GM18907 (cell line): ENCODE data around the gene IGHMBP2.

Experiments
- ATAC-seq: cut with Tn5 transposase; IDR thresholded peaks from one replicate; pipeline ENCODE4 v1.9.1; 2021; ENCODE audit warnings: mild to moderate bottlenecking, moderate library complexity; ENCODE audit not compliant: unreplicated experiment

Gene IGHMBP2

GRCh38 chr11:68925611-68926010 is 21.9 kb downstream of the IGHMBP2 start:
- no peak for ATAC-seq

- no peak for ATAC-seq
These were observed 23.8 kb downstream of the IGHMBP2 start for GRCh38 chr11:68927280-68928135.

DNA sequence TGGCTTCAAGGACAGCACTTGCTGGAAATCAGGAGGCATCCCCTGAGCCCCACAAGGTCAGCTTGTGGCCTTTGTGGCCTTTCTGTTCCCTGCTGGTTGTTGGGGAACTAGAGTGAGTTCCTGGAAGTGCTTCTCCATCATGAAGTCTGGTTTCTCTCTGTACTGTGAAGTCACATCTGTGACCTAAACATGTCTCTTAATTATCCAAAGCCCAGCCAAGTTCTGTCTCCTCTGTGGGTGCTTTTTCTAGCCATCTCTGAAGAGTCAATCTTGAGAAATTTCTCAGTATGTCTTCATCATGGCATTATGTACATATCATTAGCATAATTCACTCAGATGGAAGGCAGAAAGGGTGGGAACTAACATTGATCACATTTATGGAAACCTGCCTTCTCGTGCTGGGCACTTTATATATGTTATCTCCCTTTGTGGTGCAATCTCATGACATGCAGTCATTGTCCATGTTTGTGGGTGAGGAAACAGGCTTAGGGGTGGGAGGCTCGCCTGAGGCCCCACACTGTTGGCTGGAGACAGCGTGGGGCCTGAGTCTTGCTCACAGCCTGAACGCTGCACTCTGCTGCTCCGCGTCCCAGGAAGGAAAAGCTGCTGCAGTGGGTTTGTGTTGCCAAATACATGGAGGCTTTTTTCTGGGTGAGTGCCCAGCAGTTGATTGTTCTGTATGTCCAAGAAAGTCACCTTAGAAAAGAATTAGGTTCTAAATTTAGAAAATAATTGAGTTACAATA is 24.6 kb downstream of the IGHMBP2 start:
- ATAC-seq = no peak

GRCh38 chr11:68929135-68929534 is 25.4 kb downstream of the IGHMBP2 start:
- no peak for ATAC-seq

GRCh38 chr11:68929706-68930570 is 26.2 kb downstream of the IGHMBP2 start:
- ATAC-seq = no peak

- no peak for ATAC-seq
These were observed 27.5 kb downstream of the IGHMBP2 start for GRCh38 chr11:68930991-68931855.

DNA sequence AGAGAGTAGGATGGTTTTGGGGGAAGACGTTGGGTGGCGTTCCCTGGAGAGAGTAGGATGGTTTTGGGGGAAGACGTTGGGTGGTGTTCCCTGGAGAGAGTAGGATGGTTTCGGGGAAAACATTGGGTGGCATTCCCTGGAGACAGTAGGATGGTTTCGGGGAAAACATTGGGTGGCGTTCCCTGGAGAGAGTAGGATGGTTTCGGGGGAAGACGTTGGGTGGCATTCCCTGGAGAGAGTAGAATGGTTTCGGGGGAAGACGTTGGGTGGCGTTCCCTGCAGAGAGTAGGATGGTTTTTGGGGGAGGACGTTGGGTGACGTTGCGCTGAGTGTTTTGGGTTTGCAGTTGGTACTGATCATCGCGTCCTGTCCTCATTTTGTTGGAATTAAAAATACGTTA is 28.2 kb downstream of the IGHMBP2 start:
- no peak for ATAC-seq

GRCh38 chr11:68932358-68932757 is 28.7 kb downstream of the IGHMBP2 start:
- no peak for ATAC-seq

GRCh38 chr11:68932933-68933577 is 29.4 kb downstream of the IGHMBP2 start:
- no peak for ATAC-seq

GRCh38 chr11:68933605-68934320 is 30.1 kb downstream of the IGHMBP2 start:
- no peak for ATAC-seq

- ATAC-seq = no peak
These were observed 30.6 kb downstream of the IGHMBP2 start for GRCh38 chr11:68934321-68934645.

- no peak for ATAC-seq
These were observed 31.0 kb downstream of the IGHMBP2 start for GRCh38 chr11:68934666-68935065.

DNA sequence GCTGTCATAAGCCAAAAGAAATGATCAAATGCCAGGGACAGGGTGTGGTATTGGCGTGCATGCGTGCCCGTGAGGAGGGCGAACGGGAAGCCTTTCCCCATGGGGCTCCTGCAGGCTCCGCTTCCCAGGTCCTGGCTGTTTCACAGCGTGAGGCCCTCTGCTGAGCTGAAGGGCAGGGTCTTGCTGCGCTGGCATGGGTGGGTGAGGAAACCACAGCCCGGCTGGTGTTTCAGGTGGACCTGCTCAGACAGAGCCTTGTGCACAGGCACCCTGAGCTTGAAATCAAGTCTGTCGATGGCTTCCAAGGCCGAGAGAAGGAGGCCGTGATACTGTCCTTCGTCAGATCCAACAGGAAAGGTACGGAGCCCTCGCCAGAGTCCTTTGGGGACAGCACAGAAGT is 31.4 kb downstream of the IGHMBP2 start:
- no peak for ATAC-seq

DNA sequence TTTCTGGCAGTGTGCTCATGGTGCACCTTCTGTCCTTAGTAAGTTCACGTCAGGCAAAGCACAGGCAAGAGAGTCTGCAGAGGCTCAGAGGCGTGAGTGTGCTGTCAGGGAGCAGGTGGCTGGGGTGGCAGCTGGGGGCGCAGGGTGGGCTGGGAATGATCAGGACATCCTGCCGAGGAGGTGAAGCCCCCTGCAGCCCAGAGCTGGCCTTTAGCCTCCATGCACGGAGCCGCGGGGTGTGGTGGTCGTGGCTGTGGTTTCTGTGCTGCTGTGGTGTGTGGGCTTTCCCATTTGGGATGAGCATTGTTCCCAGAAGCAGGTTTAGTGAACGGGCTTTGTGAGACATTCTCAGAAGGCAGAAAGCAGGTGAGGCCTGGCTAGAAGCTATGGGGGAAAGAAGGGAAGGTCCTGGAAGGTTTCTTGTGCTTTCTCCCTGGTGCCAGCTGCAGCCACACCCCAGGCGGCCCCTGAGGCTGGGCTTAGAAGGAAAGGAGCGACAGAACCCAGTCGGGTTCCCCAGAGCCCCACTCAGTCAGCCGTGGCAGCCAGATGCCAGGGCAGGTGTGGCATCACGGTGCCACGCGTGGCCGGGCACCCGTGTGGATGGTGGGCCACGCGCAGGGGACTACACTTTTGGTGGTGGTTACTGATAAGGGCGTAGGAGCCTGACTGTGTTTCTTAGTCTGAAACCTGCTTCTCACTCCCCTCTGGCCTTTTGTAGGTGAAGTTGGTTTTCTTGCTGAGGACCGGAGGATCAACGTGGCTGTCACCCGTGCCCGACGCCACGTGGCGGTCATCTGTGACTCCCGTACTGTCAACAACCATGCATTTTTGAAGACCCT is 32.0 kb downstream of the IGHMBP2 start:
- no peak for ATAC-seq

- no peak for ATAC-seq
These were observed 32.6 kb downstream of the IGHMBP2 start for GRCh38 chr11:68936358-68936636.

- ATAC-seq = no peak
These were observed 33.3 kb downstream of the IGHMBP2 start for GRCh38 chr11:68936676-68937620.

DNA sequence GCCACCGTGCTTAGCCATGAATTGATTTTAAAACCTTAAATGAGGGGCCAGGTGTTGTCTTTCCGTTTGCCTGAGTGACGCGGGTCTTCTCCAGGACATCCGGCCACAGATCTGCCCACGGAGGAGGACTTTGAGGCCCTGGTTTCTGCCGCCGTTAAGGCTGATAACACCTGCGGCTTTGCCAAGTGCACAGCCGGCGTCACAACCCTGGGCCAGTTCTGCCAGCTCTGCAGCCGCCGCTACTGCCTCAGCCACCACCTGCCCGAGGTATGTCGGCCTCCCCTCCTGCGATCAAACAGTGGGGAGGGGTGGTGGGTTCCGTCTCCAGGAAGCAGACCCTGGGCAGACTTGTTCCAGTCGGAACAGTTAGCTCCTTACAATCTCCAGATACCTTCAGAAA is 34.4 kb downstream of the IGHMBP2 start:
- no peak for ATAC-seq
